HG02759 (cell line): ENCODE results near the gene TBXT.
"Not testable (repeated sequence)": the region's sequence is repeated elsewhere in the genome, so short reads cannot be mapped to it uniquely, and the experiment has no call there.

ENCODE experiments used
- ATAC-seq: cut with Tn5 transposase; IDR thresholded peaks from one replicate; pipeline ENCODE4 v1.9.1; 2021; ENCODE audit warnings: mild to moderate bottlenecking, moderate library complexity; ENCODE audit not compliant: unreplicated experiment

Gene TBXT, protein sequence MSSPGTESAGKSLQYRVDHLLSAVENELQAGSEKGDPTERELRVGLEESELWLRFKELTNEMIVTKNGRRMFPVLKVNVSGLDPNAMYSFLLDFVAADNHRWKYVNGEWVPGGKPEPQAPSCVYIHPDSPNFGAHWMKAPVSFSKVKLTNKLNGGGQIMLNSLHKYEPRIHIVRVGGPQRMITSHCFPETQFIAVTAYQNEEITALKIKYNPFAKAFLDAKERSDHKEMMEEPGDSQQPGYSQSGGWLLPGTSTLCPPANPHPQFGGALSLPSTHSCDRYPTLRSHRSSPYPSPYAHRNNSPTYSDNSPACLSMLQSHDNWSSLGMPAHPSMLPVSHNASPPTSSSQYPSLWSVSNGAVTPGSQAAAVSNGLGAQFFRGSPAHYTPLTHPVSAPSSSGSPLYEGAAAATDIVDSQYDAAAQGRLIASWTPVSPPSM

DNA sequence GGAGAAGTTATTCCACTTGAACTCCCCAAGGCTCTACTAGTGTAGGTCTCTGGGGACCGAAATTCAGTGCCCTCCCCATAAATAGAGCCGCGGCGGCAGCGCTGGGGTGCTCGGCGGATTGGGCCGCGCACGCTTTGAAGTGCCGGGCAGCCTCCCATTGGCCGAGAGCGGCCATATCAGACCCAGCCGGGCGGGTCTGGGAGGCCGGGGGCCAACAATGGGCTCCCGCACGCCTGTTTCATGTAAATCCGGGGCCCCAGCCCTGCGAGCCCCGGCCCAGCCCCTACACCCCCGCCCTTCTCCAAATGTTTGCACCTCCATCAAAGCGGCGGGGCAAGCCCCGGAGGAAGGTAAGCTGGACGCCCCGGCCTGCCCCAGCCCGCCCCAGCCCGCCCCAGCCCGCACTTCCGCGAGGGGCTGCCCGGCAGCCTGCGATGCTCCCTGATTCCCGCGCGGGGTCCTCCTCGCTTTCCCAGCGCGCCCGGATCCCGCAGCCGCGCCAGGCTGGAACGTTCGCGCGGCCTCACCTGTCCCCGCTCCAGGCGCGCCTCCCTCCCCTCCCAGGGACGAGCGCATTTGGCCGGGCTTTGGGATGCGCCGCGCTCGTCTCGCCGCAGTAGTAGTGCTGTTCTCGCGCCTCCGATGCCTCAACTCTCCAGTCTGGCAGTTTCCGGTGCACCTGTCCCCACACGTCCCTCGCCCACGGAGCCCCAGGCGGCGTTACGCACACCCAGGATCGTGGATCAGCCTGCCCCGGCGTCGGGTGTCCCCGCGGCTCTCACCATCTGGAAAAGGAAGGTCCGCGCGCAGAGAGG lies at the start of gene TBXT:
Gene TBXT (minus strand): TSS at position 51 of the 815 bp plus-strand sequence. CDS start 260 bp downstream, outside the sequence.
- ATAC-seq: no peak

DNA sequence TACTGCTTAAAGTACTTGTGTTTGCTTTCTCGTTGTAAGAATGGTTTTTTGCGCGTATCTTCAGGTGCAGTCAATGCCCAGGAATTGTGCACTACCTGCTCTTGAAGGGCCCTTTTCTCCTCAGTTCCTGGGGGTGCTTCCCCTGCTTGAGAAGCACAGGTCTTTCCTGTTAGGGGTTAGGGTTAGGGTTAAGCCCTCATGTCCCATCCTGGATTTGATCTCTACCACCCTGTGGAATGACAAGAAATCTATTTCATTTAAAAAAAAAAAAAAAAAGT lies 39.6 kb upstream of the TBXT start:
- ATAC-seq: no peak

DNA sequence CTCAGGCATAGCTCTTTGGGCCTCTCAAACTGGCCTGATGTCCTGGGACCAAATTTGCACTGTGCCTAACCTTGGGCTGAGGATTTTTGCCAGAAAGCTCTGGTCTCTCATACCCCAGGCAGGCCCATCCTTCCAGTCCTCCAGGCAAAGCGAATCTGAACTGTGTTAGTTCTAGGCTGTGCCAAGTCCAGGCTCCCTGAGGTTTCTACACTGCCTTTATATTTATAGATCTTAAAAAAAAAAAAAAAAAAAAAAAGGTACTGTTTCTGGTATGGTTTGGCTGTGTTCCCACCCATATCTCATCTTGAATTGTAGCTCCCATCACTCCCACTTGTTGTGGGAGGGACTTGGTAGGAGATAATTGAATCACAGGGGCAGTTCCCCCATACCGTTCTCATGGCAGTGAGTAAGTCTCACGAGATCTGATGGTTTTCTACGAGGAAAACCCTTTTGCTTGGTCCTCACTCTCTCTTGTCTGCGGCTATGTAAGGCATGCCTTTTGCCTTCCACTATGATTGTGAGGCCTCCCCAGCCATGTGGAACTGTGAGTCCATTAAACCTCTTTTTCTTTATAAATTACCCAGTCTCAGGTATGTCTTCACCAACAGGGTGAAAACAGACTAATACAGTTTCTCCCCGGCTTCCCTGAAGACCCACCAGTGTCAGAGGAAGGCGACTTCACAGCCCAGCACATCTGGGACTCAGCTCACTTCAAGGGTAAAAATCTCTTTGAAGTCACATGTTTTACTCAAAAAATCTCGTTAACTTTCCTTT lies 39.0 kb upstream of the TBXT start:
- ATAC-seq: no peak

DNA sequence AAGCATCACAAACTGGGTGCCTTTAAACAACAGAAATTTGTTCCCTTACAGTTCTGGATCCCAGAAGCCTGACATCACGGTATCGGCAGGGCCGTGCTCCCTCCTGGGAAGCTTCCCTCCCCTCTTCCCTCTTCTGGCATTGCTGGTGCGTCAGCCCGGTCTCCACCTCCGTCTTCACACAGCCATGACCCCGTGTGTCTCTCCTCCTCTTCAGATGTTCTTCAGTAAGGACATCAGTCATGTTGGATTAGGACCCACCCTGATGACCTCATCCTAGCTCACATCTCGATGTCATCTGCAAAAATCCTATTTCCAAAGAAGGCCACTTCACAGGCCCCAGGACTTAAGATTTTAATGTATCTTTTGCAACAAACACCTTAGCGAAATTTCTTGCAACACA lies 38.4 kb upstream of the TBXT start:
- no peak for ATAC-seq

DNA sequence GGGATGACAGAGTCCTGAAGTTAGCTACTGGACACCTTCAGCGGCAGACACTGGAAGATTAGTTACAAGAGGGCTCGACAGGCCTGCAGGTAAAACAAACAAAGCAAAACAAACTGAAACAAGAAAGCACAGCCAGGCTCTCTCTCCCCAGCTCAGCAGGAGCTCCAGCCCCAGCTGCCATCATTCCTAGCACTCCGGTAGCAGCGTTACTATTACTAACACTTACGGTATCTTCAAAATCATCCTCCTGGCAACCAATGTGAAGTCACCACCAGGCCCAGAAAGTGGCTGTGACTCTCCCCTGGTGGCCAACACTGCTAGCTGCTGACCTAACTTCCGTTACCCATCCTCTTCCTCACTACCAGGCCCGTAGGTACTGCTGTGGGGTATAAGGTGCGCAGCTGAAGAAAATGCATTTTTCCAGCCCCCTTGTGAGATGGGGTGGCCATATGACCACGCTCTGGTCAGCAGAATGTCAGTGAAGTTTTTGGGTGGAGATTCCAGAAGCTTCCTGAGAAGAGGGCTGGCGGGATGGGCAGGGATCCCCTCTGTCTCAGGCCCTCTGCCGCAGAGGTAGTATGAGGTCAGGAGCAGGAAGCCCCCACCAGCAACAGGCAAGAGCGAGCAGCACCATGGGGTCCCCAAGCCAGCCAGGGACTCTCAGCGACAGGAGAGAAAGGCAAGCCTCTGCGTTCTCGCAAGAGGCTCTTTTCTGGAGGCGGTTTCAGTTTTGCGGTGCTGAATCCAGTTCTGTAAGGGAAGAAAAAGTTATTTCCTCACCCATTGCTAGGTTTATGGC lies 37.4 kb upstream of the TBXT start:
- ATAC-seq: no peak

DNA sequence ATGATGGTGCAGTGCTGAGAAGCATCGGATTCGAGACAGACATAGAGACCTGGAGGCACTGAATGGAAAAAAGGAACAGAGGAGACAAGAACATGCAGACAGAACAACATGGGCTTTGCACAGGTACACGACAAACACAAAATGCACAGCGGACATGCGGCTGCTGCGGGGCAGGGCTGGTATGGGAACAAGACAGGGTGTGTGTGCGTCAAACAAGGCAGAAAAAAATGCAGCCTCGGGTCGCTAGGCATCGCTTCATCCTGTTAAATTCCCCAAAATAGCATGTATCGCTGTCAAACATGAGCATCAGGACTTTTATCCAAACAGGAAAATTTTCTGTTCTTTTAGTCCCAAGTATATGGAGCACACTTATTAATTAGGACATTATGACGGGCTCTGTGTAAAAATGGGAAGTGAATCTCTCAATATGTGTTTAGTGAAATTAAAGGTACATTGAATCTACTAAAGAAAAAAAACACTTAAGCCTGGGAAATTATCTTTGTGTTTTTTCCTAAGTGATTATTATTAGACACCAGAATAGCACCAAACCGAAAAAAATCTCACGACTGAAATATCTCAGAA lies 36.1 kb upstream of the TBXT start:
- ATAC-seq: no peak

DNA sequence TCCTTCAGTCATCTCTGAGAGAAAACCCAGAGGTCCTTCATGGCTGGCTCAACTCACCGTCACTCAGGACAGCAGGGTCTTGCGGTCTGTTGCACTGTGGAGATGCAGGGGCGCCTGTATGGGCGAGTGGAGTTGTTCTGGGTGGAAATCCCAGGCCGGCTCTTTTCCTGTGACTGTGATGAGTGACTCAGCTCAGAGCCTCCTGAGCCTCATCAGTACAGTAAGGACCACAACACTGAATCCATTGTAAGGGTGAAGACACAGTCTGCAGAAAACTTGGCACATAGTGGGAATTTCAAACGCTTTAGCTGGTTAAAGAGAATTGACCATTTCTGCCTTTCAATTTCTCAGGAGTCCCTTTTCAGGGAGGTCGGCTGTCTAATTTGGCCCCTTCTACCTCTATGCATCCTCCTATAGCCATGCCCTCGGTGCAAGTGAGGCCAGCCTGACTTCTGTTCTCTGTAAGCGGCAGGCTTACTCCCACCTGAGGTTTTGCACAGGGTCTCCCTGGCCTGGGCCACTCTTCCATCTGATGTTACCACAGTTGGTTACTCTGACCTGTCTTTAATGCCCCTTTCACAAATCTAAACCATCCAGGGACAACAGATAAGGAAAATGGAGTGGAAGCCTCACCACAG lies 35.5 kb upstream of the TBXT start:
- peak; percentile 30 for ATAC-seq

DNA sequence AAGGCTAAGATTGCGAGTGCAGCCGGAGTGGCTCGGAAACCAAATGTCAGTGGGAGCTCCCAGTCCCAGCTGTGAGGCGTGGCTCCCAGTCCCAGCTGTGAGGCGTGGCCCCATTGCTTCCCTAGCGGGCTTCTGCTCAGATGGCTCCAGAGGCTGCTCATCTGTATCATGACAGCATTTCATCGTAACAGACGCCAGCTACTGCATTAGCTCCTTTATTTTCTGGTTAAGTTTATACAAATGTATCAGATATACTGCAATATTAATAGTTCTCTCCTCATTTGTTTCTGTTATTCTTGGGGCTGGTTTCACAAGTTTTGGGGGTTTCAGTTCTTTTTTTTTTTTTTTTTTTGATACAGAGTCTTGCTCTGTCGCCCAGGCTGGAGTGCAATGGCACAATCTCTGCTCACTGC lies 34.7 kb upstream of the TBXT start:
- peak; percentile 68 for ATAC-seq

DNA sequence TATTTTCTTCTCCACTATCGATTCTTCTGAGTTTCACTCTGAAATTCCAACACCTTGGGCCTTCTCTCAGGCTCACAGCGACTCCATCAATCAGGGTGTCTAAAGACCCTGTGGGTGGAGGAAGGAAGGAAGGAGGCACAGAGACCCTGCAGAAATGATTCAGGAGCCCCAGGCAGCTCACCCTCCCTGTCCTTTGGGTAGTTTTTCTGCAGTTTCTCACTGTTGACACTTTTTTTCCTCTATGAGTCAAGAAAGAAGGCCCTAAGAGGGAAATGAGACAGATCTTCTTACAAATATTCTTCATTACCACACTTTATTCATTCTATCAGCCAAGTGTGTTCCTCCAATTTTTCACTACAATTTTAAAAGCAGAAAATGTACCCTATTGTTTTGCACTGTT lies 34.2 kb upstream of the TBXT start:
- no peak for ATAC-seq

DNA sequence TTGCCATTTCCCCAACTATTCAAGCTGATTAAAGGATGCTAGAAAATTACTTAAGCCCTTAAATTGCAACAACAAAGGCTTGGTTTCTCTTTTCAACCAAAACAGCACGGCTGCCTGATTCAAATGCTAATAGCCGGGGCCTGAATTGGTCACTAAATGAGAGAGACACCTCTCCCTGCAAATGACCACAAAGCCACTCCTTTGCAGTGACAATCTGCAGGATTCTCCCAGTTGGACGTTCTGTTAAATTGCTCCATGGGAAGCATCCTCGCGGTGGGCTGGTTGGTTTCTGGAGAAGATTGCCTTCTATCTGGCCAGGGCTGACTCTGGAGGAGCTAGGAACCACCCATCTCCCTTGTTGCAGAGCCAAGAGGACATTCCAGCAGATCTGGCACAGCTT lies 29.7 kb upstream of the TBXT start:
- no peak for ATAC-seq

DNA sequence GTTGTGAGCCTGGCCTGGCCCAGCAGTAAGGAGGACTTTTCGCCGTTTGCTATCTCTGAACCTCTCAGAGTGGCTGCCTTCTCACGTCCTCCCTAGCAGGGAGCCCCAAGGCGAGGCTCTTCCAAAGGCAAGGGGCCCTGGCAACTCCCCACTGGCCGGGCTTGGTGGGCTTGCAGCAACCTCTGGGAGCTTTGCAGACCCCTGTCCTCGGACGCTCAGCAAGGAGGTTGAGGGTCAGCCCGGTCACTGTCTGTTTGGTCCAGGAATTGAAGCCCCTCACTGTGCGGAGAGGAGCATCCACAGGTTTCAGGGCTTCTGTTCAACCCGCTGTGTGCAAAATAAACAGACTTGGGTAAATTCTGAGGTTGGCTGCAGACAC lies 28.2 kb upstream of the TBXT start:
- ATAC-seq: no peak

DNA sequence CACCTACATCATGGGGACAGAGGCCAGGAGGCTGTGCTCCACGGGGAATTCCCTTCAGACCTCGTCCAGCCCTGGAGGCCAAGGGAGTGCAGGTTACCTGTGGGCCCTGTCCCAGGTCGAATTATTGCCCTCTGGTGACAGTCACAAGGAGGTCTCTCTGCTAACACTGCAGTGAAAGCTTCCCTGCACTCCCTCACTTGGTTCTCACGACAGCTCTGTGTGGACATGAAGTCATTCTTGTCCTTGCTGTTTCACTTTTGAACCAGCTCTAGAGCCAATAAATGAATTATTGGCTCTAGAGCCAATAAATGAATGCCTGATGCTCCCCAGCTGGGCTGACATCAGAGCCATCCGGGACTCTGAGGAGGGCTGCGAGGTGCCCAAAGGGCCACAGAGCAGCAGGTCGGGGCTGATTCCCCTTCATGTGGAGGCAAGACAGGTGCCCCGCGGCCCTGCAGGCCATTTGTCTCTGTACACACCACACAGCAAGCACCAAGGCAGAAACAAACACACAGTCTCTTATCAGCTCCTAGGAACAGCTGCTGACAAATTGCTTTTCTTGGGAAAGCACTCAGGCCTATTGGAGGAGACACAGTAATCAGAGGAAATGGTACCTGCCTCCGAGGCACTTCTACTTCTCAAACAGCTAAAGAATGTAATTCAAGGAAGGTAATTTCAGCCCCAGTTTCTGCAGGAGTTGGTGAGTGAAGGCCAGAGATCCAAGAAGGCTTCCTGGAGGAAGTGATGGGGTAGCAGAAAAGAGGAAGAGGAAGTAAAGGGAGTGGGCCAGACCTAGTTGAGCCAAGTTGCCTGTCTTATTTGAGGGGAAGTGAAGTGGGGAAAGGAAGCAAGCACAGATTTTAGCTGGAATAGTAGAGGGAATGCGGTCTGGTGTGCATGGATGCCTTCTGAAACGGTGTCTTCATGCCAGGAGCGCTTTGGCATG lies 27.5 kb upstream of the TBXT start:
- no peak for ATAC-seq

DNA sequence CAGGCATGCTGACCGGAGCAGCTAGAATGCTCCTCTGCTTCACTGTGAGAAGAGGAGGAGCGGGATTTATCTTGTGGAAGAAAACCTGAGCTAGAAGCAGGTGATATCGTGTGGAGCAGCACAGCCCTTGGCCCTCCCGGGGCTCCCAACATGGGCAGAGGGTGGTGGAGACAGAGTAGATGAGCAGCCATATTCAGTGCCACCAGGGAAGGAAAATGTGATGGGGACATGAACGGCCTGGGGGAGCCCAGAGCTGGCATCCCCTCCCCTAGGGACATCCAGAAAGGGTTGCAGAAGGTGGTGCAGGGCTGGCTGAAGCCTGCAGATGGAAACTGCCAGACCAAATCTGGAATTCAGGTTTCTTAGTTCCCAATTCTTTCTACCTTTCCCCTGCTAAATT lies 24.9 kb upstream of the TBXT start:
- no peak for ATAC-seq

DNA sequence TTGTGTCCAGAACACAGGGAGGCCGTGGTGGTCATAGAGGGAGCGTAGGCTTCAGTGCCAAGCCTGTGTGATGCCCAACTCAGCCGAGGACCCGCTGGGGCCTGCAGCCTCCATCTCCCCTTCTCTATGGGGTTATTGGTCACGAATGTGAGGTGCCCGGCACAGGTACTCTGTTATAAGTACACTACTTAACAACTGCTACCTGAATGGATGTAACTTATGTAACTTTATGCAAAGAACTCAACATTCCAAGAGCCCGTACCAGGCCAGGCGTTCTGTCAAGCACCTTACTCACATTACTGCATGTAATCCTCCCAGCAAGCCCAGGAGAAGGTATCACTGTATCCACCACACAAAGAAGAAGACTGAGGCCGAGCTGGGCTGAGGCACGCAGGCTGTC lies 24.5 kb upstream of the TBXT start:
- ATAC-seq: no peak

DNA sequence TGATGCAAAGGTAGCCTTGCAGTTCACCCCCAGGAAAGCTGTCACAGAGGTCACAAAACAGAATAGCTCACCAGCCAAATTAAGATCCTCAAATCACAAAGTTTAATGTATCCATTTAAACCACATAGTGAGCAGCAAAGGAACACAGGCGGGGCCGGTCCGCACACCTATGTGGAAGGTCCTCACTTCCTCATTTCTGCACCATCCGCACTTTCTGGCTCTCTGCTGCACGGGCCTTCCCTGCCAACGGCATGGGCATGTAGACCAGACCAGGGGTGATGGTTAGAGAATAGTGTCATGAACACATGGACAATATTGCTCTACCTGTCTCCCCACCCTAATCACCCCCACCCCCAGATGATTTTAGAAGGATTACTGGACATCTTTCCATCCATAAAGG lies 12.1 kb upstream of the TBXT start:
- no peak for ATAC-seq

DNA sequence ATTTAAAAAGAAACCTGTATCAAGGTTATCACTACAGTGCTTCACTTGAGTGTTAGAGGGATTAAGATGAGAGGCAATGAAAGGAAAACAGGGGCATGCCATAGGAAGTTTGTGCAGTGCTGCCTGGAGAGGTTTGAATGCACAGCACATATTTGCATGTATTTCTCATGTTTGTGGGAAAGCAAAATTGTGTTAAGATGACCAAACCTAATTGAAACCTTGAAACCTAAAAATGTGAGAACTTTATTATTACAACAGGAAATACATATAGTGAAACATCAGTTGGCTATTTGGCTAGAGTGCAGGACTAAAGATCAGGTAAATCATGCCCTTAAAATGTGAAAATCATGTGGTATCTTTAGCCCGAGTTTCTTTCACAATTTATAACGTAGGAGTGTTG lies 8.5 kb upstream of the TBXT start:
- ATAC-seq: no peak

DNA sequence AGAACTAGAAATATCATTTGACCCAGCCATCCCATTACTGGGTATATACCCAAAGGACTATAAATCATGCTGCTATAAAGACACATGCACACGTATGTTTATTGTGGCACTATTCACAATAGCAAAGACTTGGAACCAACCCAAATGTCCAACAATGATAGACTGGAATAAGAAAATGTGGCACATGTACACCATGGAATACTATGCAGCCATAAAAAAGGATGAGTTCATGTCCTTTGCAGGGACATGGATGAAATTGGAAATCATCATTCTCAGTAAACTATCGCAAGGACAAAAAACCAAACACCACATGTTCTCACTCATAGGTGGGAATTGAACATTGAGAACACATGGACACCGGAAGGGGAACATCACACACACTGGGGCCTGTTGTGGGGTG lies 7.4 kb upstream of the TBXT start:
- ATAC-seq: not testable (repeated sequence)

DNA sequence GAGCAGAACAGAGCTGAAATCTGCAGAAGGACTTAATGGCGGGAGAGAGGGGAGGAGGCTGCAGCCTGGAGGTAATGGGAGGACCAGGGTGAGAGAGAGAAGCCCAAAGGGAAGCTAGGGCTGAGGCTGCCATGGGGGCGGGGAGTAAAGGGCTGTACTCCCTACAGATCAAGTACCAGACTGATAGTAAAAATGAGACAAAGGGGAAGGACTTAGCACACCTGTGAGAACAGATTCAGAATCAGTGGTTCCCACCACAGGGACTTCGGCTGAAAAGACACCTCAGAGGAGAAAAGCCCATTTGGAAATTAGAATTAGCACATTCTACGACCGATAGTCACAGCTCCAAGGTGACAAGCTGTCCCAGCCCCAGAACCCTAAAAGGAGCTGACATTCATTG lies 6.4 kb upstream of the TBXT start:
- ATAC-seq: no peak
